Mesothelial cell of epicardium (in vitro differentiated cells): Measurements from ENCODE around the gene MSH2. TPM values are rescaled to one million over a fixed set of nuclear protein-coding genes. Genes with fewer than 3 reads are reported as not detected.

Experiments
- DNase-seq, 2 experiments: peaks; one replicate each; pipeline ENCODE4 v3.0.0; 2021; ENCODE audit warnings: low spot score in 2 of 2; ENCODE audit not compliant: unreplicated experiment in 2 of 2
- H3K27ac Mint-ChIP-seq: 2 replicates; pipeline ENCODE4 v1.8.0; 2021; ENCODE audit warnings: mixed read lengths
- H3K27me3 Mint-ChIP-seq: 2 replicates; pipeline ENCODE4 v1.8.0; 2021; ENCODE audit warnings: low read depth, mixed read lengths
- H3K36me3 Mint-ChIP-seq: 2 replicates; pipeline ENCODE4 v1.8.0; 2021; ENCODE audit warnings: mixed read lengths
- H3K4me1 Mint-ChIP-seq: 2 replicates; pipeline ENCODE4 v1.8.0; 2021; ENCODE audit warnings: mixed read lengths
- H3K4me3 Mint-ChIP-seq: 2 replicates; pipeline ENCODE4 v1.8.0; 2021; ENCODE audit warnings: mild to moderate bottlenecking, moderate library complexity, mixed read lengths
- H3K9me3 Mint-ChIP-seq: 2 replicates; pipeline ENCODE4 v1.8.0; 2021; ENCODE audit warnings: mixed read lengths
- total RNA-seq: library from RNA; stranded (reverse); gene quantifications from 3 replicates; pipeline ENCODE4 v1.2.1, GENCODE V29; 2021
- TF ChIP-seq, protein P1 (sequence below): fragments of 200-600 bp; sonication (generic); IDR thresholded peaks from one replicate; pipeline ENCODE4 v1.5.0; 2021; ENCODE audit warnings: antibody characterized with exemption; ENCODE audit not compliant: unreplicated experiment

The MSH2 gene
- total RNA-seq, 1 donor from 2014 or later, result 39.9 TPM

DNA sequence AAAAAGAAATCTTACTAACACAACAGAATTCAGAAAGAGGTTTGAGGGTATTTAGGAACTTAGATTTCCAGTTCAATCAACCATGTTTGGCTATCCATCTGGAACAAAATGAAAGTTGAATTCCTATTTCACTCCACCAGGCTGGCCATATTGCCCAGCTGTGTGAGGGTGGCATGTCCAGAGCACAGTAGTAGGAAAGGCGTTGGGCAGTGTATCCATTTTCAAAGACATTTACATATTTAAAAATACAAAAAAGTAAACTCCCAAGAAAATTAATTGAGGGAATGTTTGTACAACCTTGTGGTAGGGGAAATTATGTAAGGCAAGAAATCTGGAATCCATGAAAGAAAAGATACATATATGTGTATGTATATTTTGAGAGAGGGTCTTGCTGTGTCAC is 21.5 kb upstream of the MSH2 start:
- TF ChIP-seq, protein P1, sequence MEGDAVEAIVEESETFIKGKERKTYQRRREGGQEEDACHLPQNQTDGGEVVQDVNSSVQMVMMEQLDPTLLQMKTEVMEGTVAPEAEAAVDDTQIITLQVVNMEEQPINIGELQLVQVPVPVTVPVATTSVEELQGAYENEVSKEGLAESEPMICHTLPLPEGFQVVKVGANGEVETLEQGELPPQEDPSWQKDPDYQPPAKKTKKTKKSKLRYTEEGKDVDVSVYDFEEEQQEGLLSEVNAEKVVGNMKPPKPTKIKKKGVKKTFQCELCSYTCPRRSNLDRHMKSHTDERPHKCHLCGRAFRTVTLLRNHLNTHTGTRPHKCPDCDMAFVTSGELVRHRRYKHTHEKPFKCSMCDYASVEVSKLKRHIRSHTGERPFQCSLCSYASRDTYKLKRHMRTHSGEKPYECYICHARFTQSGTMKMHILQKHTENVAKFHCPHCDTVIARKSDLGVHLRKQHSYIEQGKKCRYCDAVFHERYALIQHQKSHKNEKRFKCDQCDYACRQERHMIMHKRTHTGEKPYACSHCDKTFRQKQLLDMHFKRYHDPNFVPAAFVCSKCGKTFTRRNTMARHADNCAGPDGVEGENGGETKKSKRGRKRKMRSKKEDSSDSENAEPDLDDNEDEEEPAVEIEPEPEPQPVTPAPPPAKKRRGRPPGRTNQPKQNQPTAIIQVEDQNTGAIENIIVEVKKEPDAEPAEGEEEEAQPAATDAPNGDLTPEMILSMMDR, result no peak
- Mint-ChIP-seq H3K9me3 (no peaks in the 10 kb centered on the region), H3K4me1 (no peaks in the 10 kb centered on the region), H3K36me3 (peaks cover 41% of the 10 kb centered on the region), H3K27ac (no peak overlapping the region), H3K27me3 (no peaks in the 10 kb centered on the region), H3K4me3 (no peak overlapping the region)
- no peak for DNase-seq

DNA sequence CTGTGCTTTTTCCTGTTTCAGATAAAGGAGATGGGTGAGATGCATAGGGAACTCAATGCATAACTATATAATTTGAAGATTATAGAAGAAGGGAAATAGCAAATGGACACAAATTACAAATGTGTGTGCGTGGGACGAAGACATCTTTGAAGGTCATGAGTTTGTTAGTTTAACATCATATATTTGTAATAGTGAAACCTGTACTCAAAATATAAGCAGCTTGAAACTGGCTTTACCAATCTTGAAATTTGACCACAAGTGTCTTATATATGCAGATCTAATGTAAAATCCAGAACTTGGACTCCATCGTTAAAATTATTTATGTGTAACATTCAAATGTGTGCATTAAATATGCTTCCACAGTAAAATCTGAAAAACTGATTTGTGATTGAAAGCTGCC is 16.4 kb upstream of the MSH2 start:
- H3K36me3 Mint-ChIP-seq, result peaks cover 22% of the 10 kb centered on the region
- H3K4me3 Mint-ChIP-seq, result no peak overlapping the region
- TF ChIP-seq, protein P1, result no peak
- H3K27me3 Mint-ChIP-seq, result no peaks in the 10 kb centered on the region
- no peaks in the 10 kb centered on the region for H3K9me3 Mint-ChIP-seq
- H3K27ac Mint-ChIP-seq, result no peak overlapping the region
- no peak for DNase-seq
- H3K4me1 Mint-ChIP-seq, result no peaks in the 10 kb centered on the region

DNA sequence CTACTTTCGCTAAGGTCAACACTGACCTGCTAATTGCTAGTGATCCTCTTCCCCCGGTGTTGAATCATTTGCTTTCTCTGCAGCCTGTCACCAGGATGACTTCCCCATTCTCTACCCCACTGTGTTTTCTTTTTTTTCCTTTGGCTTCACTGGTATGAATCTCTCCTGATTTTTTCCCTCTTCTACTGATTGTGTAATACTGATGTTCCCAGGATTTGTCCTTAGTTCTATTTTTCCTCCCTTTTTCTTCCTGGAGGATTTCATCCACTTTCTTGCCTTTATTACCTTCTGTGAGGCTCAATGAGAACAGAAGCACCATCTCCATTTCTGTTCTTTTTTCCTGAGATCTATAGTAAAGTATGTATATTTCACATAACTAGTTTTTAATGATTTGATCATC is 14.1 kb upstream of the MSH2 start:
- Mint-ChIP-seq H3K27ac (no peak overlapping the region), H3K27me3 (no peaks in the 10 kb centered on the region), H3K9me3 (no peaks in the 10 kb centered on the region), H3K4me1 (no peaks in the 10 kb centered on the region), H3K4me3 (no peak overlapping the region), H3K36me3 (peaks cover 10% of the 10 kb centered on the region)
- DNase-seq, result no peak
- TF ChIP-seq, protein P1, result no peak

DNA sequence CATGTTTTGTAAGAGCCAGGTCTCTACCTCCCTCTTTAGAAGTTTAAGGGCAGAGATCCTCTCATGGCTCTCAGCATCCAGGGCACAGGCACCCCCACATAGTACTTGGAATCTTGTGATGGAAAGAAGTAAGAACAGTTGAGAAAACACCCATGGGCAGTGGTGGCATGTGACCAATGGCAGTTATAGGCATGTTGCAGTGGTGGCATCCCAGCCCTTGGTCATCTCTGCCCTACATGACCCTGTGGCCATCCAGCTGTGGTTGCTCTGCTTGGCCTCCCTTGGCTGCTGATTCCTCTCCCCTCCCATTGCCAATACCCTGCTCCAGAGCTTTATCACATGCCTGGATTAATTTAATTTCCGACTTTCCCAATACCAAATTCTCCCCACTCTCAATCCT is 13.3 kb upstream of the MSH2 start:
- Mint-ChIP-seq H3K9me3 (no peaks in the 10 kb centered on the region), H3K27ac (no peak overlapping the region), H3K4me3 (no peak overlapping the region), H3K27me3 (no peaks in the 10 kb centered on the region), H3K36me3 (peaks cover 10% of the 10 kb centered on the region), H3K4me1 (no peaks in the 10 kb centered on the region)
- TF ChIP-seq, protein P1, result no peak
- DNase-seq, result no peak

DNA sequence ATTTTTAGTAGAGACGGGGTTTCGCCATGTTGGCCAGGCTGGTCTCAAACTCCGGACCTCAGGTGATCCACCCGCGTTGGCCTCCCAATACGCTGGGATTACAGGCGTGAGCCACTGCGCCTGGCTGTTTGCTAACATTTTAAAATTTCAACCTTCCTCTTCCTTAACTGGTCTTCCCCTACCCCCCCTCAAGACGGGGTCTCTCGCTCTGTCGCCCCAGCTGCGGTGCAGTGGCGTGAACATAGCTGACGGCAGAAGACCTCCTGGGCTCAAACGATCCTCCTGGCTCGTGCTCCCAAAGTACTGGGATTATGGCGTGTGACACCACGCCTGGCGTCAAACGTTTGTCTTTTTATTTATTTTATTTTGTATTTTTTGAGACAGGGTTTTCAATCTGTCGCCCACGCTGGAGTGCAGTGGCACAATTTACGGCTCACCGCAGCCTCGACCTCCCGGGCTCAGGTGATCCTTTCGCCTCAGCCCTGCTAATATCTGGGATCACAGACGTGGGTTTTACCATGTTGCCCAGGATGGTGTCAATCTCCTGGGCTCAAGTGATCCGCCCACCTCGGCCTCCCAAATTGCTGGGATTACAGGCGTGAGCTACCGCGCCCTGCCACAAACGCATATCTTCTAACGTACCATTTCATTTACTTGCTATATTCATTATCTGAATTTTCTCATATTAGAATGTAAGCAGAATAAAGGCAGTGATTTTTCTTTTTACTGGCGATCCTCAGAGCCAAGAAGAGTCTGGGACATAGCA is 984 bp upstream of the MSH2 start:
- H3K4me1 Mint-ChIP-seq, result peaks cover 19% of the 10 kb centered on the region
- TF ChIP-seq, protein P1, result no peak
- peak overlapping the region; percentile 97 for H3K27ac Mint-ChIP-seq
- peak in 1 of 2 experiments; percentile 29 for DNase-seq
- peak overlapping the region; percentile 94 for H3K4me3 Mint-ChIP-seq
- H3K36me3 Mint-ChIP-seq, result peaks cover 17% of the 10 kb centered on the region
- H3K9me3 Mint-ChIP-seq, result peaks cover 9% of the 10 kb centered on the region
- H3K27me3 Mint-ChIP-seq, result no peaks in the 10 kb centered on the region

DNA sequence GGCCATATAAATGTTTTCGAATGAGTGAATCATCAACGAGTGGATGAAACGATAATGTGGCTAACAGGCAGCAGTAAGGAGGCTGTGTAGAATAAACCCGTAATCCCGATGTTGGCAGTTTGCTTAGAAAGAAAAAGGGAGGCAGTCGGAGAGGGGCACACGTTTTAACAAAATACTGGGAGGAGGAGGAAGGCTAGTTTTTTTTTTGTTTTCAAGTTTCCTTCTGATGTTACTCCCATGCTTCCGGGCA is 476 bp upstream of the MSH2 start:
- H3K36me3 Mint-ChIP-seq, result peaks cover 21% of the 10 kb centered on the region
- H3K9me3 Mint-ChIP-seq, result peaks cover 12% of the 10 kb centered on the region
- DNase-seq, result no peak
- TF ChIP-seq, protein P1, result no peak
- peak overlapping the region; percentile 94 for H3K4me3 Mint-ChIP-seq
- H3K4me1 Mint-ChIP-seq, result peaks cover 19% of the 10 kb centered on the region
- H3K27ac Mint-ChIP-seq, result peak overlapping the region; percentile 97
- H3K27me3 Mint-ChIP-seq, result no peaks in the 10 kb centered on the region
